ENCODE results near the gene CALY.

Gene CALY

GRCh38 chr10:133366751-133367150, 30.1 kb upstream of the CALY start:
- DNase-seq (ENCODE audit: low read depth in 3 of 3, low spot score in 1 of 3): no peak

GRCh38 chr10:133366130-133366478, 29.4 kb upstream of the CALY start:
- no peak for DNase-seq (ENCODE audit: low read depth in 3 of 3, low spot score in 1 of 3)

- DNase-seq (ENCODE audit: low read depth in 3 of 3, low spot score in 1 of 3): no peak
Measured at GRCh38 chr10:133365461-133366129, 28.9 kb upstream of the CALY start.

GRCh38 chr10:133364645-133365431, 28.1 kb upstream of the CALY start:
- DNase-seq (ENCODE audit: low read depth in 3 of 3, low spot score in 1 of 3): no peak

- DNase-seq (ENCODE audit: low read depth in 3 of 3, low spot score in 1 of 3): no peak
Measured at GRCh38 chr10:133362846-133363245, 26.1 kb upstream of the CALY start.

- DNase-seq (ENCODE audit: low read depth in 3 of 3, low spot score in 1 of 3): no peak
Measured at GRCh38 chr10:133361773-133362441, 25.2 kb upstream of the CALY start.

- DNase-seq (ENCODE audit: low read depth in 3 of 3, low spot score in 1 of 3): no peak
Measured at GRCh38 chr10:133361227-133361626, 24.5 kb upstream of the CALY start.

GRCh38 chr10:133359972-133360610, 23.4 kb upstream of the CALY start:
- DNase-seq (ENCODE audit: low read depth in 3 of 3, low spot score in 1 of 3): no peak

GRCh38 chr10:133359554-133359971, 22.9 kb upstream of the CALY start:
- no peak for DNase-seq (ENCODE audit: low read depth in 3 of 3, low spot score in 1 of 3)

GRCh38 chr10:133358925-133359310, 22.2 kb upstream of the CALY start:
- no peak for DNase-seq (ENCODE audit: low read depth in 3 of 3, low spot score in 1 of 3)

GRCh38 chr10:133358162-133358924, 21.6 kb upstream of the CALY start:
- no peak for DNase-seq (ENCODE audit: low read depth in 3 of 3, low spot score in 1 of 3)

- peak in 2 of 3 donors; percentile 45 to 59 for DNase-seq (ENCODE audit: low read depth in 3 of 3, low spot score in 1 of 3)
Measured at GRCh38 chr10:133357285-133358161, 20.8 kb upstream of the CALY start, which contains the start of gene FUOM. TSS of gene FUOM (minus strand) at chr10:133358019. CDS start at chr10:133358007, 12 bp downstream.

GRCh38 chr10:133356549-133357284, 20.0 kb upstream of the CALY start:
- no peak for DNase-seq (ENCODE audit: low read depth in 3 of 3, low spot score in 1 of 3)

GRCh38 chr10:133355991-133356390, 19.3 kb upstream of the CALY start:
- DNase-seq (ENCODE audit: low read depth in 3 of 3, low spot score in 1 of 3): no peak

GRCh38 chr10:133355266-133355665, 18.6 kb upstream of the CALY start:
- DNase-seq (ENCODE audit: low read depth in 3 of 3, low spot score in 1 of 3): no peak

GRCh38 chr10:133354672-133355240, 18.1 kb upstream of the CALY start:
- no peak for DNase-seq (ENCODE audit: low read depth in 3 of 3, low spot score in 1 of 3)

GRCh38 chr10:133353988-133354605, 17.4 kb upstream of the CALY start:
- no peak for DNase-seq (ENCODE audit: low read depth in 3 of 3, low spot score in 1 of 3)

- DNase-seq (ENCODE audit: low read depth in 3 of 3, low spot score in 1 of 3): no peak
Measured at GRCh38 chr10:133353202-133353959, 16.7 kb upstream of the CALY start.
